Vagina (tissue), 2 donors: ENCODE measurements around the gene PCYOX1L.

Experiments
- CTCF ChIP-seq, 3 experiments: fragments of 450-650 bp in 2 of 3; fragments of 200-600 bp in 1 of 3; sonication (generic) in 1 of 3; IDR thresholded peaks; one replicate each; pipeline ENCODE4 v1.5.1; 2017 to 2019; ENCODE audit warnings: antibody characterized with exemption in 3 of 3, mild to moderate bottlenecking in 2 of 3, moderate library complexity in 2 of 3
- POLR2AphosphoS5 ChIP-seq, 2 donors: sonication (generic); formaldehyde crosslinking; IDR thresholded peaks; one replicate each; pipeline ENCODE4 v1.9.0; 2017; ENCODE audit warnings: antibody characterized with exemption in 2 of 2, mild to moderate bottlenecking in 2 of 2, low read depth in 1 of 2; ENCODE audit not compliant: insufficient read depth in 1 of 2

- TF ChIP-seq CTCF (IDR thresholded peaks at IDR 0.05) (peak; percentile 10 to 53 (median 38)), POLR2AphosphoS5 (IDR thresholded peaks at IDR 0.05; ENCODE audit: insufficient read depth in 1 of 2, low read depth in 1 of 2) (no peak)
Observed at GRCh38 chr5:149371296-149371962, 13.6 kb downstream of the PCYOX1L start.
